GM23338 (cell line): ENCODE results near the gene ABL1. TPM values are rescaled to one million over a fixed set of nuclear protein-coding genes. Genes with fewer than 3 reads are reported as not detected.

Experiments
- ATAC-seq: fragments of 200-7000 bp; cut with Tn5 transposase; 3 replicates; pipeline ENCODE4 v1.9.1; 2020
- DNase-seq: peaks from one replicate; pipeline ENCODE4 v3.0.0-alpha.2; 2015; ENCODE audit warnings: low spot score
- H2AFZ ChIP-seq: fragments of 200-600 bp; sonication (generic); 2 replicates; pipeline ENCODE4 v1.8.0; 2016; ENCODE audit warnings: antibody characterized with exemption, mild to moderate bottlenecking, moderate library complexity
- H3F3A ChIP-seq: fragments of 200-600 bp; sonication (generic); replicated peaks from 2 replicates; pipeline ENCODE4 v1.8.0; 2017; ENCODE audit warnings: antibody characterized with exemption, mixed run types, low read depth
- H3K27ac ChIP-seq: fragments of 200-600 bp; sonication (generic); 2 replicates; pipeline ENCODE4 v1.6.1; 2016; ENCODE audit warnings: low read depth
- H3K27me3 ChIP-seq: fragments of 200-600 bp; sonication (generic); 2 replicates; pipeline ENCODE4 v1.8.0; 2016; ENCODE audit warnings: mild to moderate bottlenecking, mixed run types, moderate library complexity; ENCODE audit not compliant: insufficient read depth
- H3K36me3 ChIP-seq: fragments of 200-600 bp; sonication (generic); 2 replicates; pipeline ENCODE4 v1.8.0; 2016; ENCODE audit warnings: mild to moderate bottlenecking; ENCODE audit not compliant: insufficient read depth
- H3K4me1 ChIP-seq: fragments of 200-600 bp; sonication (generic); 2 replicates; pipeline ENCODE4 v1.8.0; 2016; ENCODE audit warnings: mild to moderate bottlenecking, moderate library complexity; ENCODE audit not compliant: insufficient read depth
- H3K4me2 ChIP-seq: fragments of 200-600 bp; sonication (generic); 2 replicates; pipeline ENCODE4 v1.7.1; 2017; ENCODE audit warnings: mixed run types
- H3K4me3 ChIP-seq: fragments of 200-600 bp; sonication (generic); 2 replicates; pipeline ENCODE4 v1.6.1; 2016; ENCODE audit warnings: mixed run types
- H3K79me2 ChIP-seq: fragments of 200-600 bp; sonication (generic); replicated peaks from 2 replicates; pipeline ENCODE4 v1.8.0; 2017; ENCODE audit warnings: mild to moderate bottlenecking; ENCODE audit not compliant: insufficient read depth
- H3K9me2 ChIP-seq: fragments of 200-600 bp; sonication (generic); 2 replicates; pipeline ENCODE4 v1.8.0; 2017; ENCODE audit not compliant: insufficient read depth
- H4K20me1 ChIP-seq: fragments of 200-600 bp; sonication (generic); replicated peaks from 2 replicates; pipeline ENCODE4 v1.8.0; 2017; ENCODE audit warnings: mild to moderate bottlenecking; ENCODE audit not compliant: insufficient read depth
- H3K27ac Mint-ChIP-seq: 2 replicates; pipeline ENCODE4 v1.8.0; 2020; ENCODE audit warnings: inconsistent platforms, mild to moderate bottlenecking, moderate library complexity, mixed read lengths
- H3K27me3 Mint-ChIP-seq: 3 replicates; pipeline ENCODE4 v1.8.0; 2022; ENCODE audit warnings: low read depth, mild to moderate bottlenecking, moderate library complexity, mixed read lengths, inconsistent platforms; ENCODE audit not compliant: insufficient read depth, poor library complexity
- H3K36me3 Mint-ChIP-seq: 3 replicates; pipeline ENCODE4 v1.8.0; 2021; ENCODE audit warnings: low read depth, mild to moderate bottlenecking, inconsistent platforms, moderate library complexity, mixed read lengths
- H3K4me1 Mint-ChIP-seq: 3 replicates; pipeline ENCODE4 v1.8.0; 2020; ENCODE audit warnings: mild to moderate bottlenecking, inconsistent platforms, mixed read lengths
- H3K4me3 Mint-ChIP-seq: 3 replicates; pipeline ENCODE4 v1.8.0; 2021; ENCODE audit warnings: moderate library complexity, mild to moderate bottlenecking, inconsistent platforms, mixed read lengths
- H3K9me3 Mint-ChIP-seq: 3 replicates; pipeline ENCODE4 v1.8.0; 2020; ENCODE audit warnings: moderate library complexity, mild to moderate bottlenecking, inconsistent platforms, mixed read lengths
- CREB1 ChIP-seq: fragments of 250-450 bp; sonication (Bioruptor Pico); IDR thresholded peaks from 2 replicates; pipeline ENCODE4 v1.5.0; 2020; ENCODE audit warnings: low read depth, mild to moderate bottlenecking, moderate library complexity
- EZH2 ChIP-seq: fragments of 200-600 bp; sonication (generic); IDR thresholded peaks from one replicate; pipeline ENCODE4 v1.8.0; 2017; ENCODE audit warnings: antibody characterized with exemption, mild to moderate bottlenecking, low read depth; ENCODE audit not compliant: unreplicated experiment
- EZH2phosphoT487 ChIP-seq: fragments of 200-600 bp; sonication (generic); IDR thresholded peaks from one replicate; pipeline ENCODE4 v1.8.1; 2018; ENCODE audit warnings: antibody characterized with exemption; ENCODE audit not compliant: unreplicated experiment
- NANOG ChIP-seq: IDR thresholded peaks from 2 replicates; pipeline ENCODE4 v1.6.1; 2016; ENCODE audit warnings: antibody characterized with exemption, borderline replicate concordance
- POLR2AphosphoS5 ChIP-seq: IDR thresholded peaks from 2 replicates; pipeline ENCODE4 v1.6.1; 2016; ENCODE audit warnings: antibody characterized with exemption, low read depth
- STAT1 ChIP-seq: IDR thresholded peaks from one replicate; pipeline ENCODE4 v1.6.1; 2016; ENCODE audit warnings: antibody characterized with exemption; ENCODE audit not compliant: unreplicated experiment
- ZNF114 ChIP-seq: fragments of 250-450 bp; sonication (Bioruptor Pico); IDR thresholded peaks from 2 replicates; pipeline ENCODE4 v1.5.0; 2020; ENCODE audit warnings: mild to moderate bottlenecking, moderate library complexity
- ZNF331 ChIP-seq: fragments of 250-450 bp; sonication (Bioruptor Pico); IDR thresholded peaks from 2 replicates; pipeline ENCODE4 v1.5.0; 2020; ENCODE audit warnings: low read depth, mild to moderate bottlenecking, moderate library complexity
- polyA plus RNA-seq: library from polyadenylated mRNA; unstranded; fragments of >200 nt; fragmentation: Nextera tagmentation; extraction: Ambion mirVana; gene quantifications from 2 replicates; pipeline ENCODE4 v1.2.1, GENCODE V29; 2016
- total RNA-seq: library from RNA; depleted of rRNA; stranded (reverse); fragments of >200 nt; shearing (Covaris generic); gene quantifications from 2 replicates; pipeline ENCODE4 v1.2.3, GENCODE V29; 2014
- TF ChIP-seq, protein P1 (sequence below), 2 experiments: fragments of 200-600 bp in 1 of 2; sonication (generic) in 1 of 2; conservative IDR thresholded peaks; 2 replicates each; pipeline versions ENCODE4 v1.5.1 to v1.6.1; 2016 to 2017; ENCODE audit warnings: antibody characterized with exemption in 2 of 2, low read depth in 2 of 2, mild to moderate bottlenecking in 2 of 2, moderate library complexity in 1 of 2
- TF ChIP-seq, protein P2 (sequence below): IDR thresholded peaks from 2 replicates; pipeline ENCODE4 v1.6.1; 2016; ENCODE audit warnings: antibody characterized with exemption
- TF ChIP-seq, protein P3 (sequence below): fragments of 250-450 bp; sonication (Bioruptor Pico); IDR thresholded peaks from 2 replicates; pipeline ENCODE4 v1.5.0; 2020; ENCODE audit warnings: mild to moderate bottlenecking, moderate library complexity

Gene ABL1
- total and polyA plus RNA-seq, 2 experiments from 2014 or later = 20.7 to 85.1 TPM

DNA sequence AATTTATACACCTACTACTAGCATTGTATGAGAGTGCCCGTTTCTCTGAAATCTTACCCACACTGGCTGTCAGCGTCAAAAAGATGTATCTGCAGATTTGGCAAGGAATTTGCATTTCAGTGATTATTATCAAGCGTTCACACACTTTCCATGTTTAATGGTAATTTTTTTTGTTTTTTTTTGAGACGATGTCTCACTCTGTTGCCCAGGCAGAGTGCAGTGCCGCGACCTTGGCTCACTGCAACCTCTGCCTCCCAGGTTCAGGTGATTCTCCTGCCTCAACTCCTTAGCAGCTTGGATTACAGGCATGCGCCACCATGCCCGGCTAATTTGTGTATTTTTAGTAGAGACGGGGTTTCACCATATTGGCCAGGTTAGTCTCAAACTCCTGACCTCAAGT lies 14.3 kb downstream of the ABL1 start:
- H3K79me2 ChIP-seq = peaks cover 91% of the 10 kb centered on the region
- Mint-ChIP-seq H3K9me3 (no peaks in the 10 kb centered on the region), H3K4me3 (no peak overlapping the region), H3K27me3 (no peaks in the 10 kb centered on the region), H3K4me1 (peaks cover 39% of the 10 kb centered on the region), H3K27ac (no peak overlapping the region), H3K36me3 (peaks cover 10% of the 10 kb centered on the region)
- TF ChIP-seq CREB1 (CRISPR knock-in tag) (no peak), NANOG (no peak), ZNF114 (no peak), EZH2 (no peak), STAT1 (no peak), ZNF331 (CRISPR knock-in tag) (no peak)
- TF ChIP-seq, protein P1, sequence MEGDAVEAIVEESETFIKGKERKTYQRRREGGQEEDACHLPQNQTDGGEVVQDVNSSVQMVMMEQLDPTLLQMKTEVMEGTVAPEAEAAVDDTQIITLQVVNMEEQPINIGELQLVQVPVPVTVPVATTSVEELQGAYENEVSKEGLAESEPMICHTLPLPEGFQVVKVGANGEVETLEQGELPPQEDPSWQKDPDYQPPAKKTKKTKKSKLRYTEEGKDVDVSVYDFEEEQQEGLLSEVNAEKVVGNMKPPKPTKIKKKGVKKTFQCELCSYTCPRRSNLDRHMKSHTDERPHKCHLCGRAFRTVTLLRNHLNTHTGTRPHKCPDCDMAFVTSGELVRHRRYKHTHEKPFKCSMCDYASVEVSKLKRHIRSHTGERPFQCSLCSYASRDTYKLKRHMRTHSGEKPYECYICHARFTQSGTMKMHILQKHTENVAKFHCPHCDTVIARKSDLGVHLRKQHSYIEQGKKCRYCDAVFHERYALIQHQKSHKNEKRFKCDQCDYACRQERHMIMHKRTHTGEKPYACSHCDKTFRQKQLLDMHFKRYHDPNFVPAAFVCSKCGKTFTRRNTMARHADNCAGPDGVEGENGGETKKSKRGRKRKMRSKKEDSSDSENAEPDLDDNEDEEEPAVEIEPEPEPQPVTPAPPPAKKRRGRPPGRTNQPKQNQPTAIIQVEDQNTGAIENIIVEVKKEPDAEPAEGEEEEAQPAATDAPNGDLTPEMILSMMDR (conservative IDR thresholded peaks at IDR 0.05; ENCODE audit: low read depth in 2 of 2) = no peak
- TF ChIP-seq, protein P2, sequence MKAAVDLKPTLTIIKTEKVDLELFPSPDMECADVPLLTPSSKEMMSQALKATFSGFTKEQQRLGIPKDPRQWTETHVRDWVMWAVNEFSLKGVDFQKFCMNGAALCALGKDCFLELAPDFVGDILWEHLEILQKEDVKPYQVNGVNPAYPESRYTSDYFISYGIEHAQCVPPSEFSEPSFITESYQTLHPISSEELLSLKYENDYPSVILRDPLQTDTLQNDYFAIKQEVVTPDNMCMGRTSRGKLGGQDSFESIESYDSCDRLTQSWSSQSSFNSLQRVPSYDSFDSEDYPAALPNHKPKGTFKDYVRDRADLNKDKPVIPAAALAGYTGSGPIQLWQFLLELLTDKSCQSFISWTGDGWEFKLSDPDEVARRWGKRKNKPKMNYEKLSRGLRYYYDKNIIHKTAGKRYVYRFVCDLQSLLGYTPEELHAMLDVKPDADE = no peak
- H3K27ac ChIP-seq = 0 out of 2 replicates have a peak overlapping the region, but pooled peaks have one; percentile 96
- H2AFZ ChIP-seq = no peak overlapping the region
- no peaks in the 10 kb centered on the region for H3K9me2 ChIP-seq
- DNase-seq = no peak
- peaks cover 58% of the 10 kb centered on the region for H3K4me1 ChIP-seq
- H3K36me3 ChIP-seq = no peaks in the 10 kb centered on the region
- no peak overlapping the region for H3K4me2 ChIP-seq
- peaks cover 29% of the 10 kb centered on the region for H4K20me1 ChIP-seq
- H3F3A ChIP-seq = peaks cover 9% of the 10 kb centered on the region; the same call in 1 of the 2 replicates
- H3K27me3 ChIP-seq = no peaks in the 10 kb centered on the region
- no peak overlapping the region for H3K4me3 ChIP-seq
- ATAC-seq = no peak

DNA sequence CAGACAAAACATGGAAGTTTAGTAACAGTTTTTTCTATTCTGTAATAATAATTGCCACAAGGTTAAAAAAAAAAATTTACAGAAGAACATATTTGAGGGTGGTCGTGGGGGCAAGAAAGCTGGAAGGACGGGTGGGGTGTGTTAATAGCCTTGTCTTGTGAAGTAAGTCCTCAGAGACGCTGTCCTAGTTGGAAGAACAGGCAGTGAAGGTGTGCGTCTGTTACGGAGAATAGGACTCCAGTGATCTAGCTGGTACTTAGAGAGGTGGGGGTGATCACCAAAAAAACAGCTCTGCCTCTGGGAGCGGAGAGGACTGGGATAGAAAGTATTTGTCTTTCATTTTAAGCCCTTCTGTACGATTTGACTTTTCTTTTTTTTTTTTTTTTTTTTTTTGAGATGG lies 17.7 kb downstream of the ABL1 start:
- H3K4me3 Mint-ChIP-seq = no peak overlapping the region
- DNase-seq = no peak
- H3K36me3 Mint-ChIP-seq = peaks cover 39% of the 10 kb centered on the region
- TF ChIP-seq ZNF331 (CRISPR knock-in tag) (no peak), CREB1 (CRISPR knock-in tag) (no peak), POLR2AphosphoS5 (no peak), EZH2phosphoT487 (no peak)
- TF ChIP-seq, protein P1 (conservative IDR thresholded peaks at IDR 0.05; ENCODE audit: low read depth in 2 of 2) = no peak
- TF ChIP-seq, protein P3, sequence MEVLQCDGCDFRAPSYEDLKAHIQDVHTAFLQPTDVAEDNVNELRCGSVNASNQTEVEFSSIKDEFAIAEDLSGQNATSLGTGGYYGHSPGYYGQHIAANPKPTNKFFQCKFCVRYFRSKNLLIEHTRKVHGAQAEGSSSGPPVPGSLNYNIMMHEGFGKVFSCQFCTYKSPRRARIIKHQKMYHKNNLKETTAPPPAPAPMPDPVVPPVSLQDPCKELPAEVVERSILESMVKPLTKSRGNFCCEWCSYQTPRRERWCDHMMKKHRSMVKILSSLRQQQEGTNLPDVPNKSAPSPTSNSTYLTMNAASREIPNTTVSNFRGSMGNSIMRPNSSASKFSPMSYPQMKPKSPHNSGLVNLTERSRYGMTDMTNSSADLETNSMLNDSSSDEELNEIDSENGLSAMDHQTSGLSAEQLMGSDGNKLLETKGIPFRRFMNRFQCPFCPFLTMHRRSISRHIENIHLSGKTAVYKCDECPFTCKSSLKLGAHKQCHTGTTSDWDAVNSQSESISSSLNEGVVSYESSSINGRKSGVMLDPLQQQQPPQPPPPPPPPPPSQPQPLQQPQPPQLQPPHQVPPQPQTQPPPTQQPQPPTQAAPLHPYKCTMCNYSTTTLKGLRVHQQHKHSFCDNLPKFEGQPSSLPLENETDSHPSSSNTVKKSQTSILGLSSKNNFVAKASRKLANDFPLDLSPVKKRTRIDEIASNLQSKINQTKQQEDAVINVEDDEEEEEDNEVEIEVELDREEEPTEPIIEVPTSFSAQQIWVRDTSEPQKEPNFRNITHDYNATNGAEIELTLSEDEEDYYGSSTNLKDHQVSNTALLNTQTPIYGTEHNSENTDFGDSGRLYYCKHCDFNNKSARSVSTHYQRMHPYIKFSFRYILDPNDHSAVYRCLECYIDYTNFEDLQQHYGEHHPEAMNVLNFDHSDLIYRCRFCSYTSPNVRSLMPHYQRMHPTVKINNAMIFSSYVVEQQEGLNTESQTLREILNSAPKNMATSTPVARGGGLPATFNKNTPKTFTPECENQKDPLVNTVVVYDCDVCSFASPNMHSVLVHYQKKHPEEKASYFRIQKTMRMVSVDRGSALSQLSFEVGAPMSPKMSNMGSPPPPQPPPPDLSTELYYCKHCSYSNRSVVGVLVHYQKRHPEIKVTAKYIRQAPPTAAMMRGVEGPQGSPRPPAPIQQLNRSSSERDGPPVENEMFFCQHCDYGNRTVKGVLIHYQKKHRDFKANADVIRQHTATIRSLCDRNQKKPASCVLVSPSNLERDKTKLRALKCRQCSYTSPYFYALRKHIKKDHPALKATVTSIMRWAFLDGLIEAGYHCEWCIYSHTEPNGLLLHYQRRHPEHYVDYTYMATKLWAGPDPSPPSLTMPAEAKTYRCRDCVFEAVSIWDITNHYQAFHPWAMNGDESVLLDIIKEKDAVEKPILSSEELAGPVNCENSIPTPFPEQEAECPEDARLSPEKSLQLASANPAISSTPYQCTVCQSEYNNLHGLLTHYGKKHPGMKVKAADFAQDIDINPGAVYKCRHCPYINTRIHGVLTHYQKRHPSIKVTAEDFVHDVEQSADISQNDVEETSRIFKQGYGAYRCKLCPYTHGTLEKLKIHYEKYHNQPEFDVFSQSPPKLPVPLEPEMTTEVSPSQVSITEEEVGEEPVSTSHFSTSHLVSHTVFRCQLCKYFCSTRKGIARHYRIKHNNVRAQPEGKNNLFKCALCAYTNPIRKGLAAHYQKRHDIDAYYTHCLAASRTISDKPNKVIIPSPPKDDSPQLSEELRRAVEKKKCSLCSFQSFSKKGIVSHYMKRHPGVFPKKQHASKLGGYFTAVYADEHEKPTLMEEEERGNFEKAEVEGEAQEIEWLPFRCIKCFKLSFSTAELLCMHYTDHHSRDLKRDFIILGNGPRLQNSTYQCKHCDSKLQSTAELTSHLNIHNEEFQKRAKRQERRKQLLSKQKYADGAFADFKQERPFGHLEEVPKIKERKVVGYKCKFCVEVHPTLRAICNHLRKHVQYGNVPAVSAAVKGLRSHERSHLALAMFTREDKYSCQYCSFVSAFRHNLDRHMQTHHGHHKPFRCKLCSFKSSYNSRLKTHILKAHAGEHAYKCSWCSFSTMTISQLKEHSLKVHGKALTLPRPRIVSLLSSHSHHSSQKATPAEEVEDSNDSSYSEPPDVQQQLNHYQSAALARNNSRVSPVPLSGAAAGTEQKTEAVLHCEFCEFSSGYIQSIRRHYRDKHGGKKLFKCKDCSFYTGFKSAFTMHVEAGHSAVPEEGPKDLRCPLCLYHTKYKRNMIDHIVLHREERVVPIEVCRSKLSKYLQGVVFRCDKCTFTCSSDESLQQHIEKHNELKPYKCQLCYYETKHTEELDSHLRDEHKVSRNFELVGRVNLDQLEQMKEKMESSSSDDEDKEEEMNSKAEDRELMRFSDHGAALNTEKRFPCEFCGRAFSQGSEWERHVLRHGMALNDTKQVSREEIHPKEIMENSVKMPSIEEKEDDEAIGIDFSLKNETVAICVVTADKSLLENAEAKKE (CRISPR knock-in tag) = no peak

More for the DNA sequence above, 17.7 kb downstream of the ABL1 start:
- Histone ChIP-seq H4K20me1 (peaks cover 33% of the 10 kb centered on the region), H3K4me3 (no peak overlapping the region), H3K36me3 (peaks cover 20% of the 10 kb centered on the region), H2AFZ (no peak overlapping the region), H3F3A (no peaks in the 10 kb centered on the region), H3K79me2 (peaks cover 77% of the 10 kb centered on the region), H3K4me1 (peaks cover 23% of the 10 kb centered on the region; the same call in 1 of the 2 replicates), H3K9me2 (no peaks in the 10 kb centered on the region), H3K27ac (no peak overlapping the region; the same call in 1 of the 2 replicates), H3K27me3 (no peaks in the 10 kb centered on the region), H3K4me2 (no peak overlapping the region)
- no peak for ATAC-seq
- Mint-ChIP-seq H3K9me3 (no peaks in the 10 kb centered on the region), H3K27me3 (no peaks in the 10 kb centered on the region), H3K27ac (no peak overlapping the region), H3K4me1 (peaks cover 11% of the 10 kb centered on the region; the same call in 2 of the 3 replicates)
